A673 (cell line): Measurements from ENCODE around the gene AHRR. TPM values are rescaled to one million over a fixed set of nuclear protein-coding genes. Genes with fewer than 3 reads are reported as not detected.
"Not testable (repeated sequence)": the region's sequence is repeated elsewhere in the genome, so short reads cannot be mapped to it uniquely, and the experiment has no call there.

Source experiments
- BruUV-seq: library from RNA; stranded (reverse); fragments of 400-500 nt; replicated peaks from 2 replicates; lab custom pipeline; 2021; lab: Mats Ljungman, UMichigan
- CTCF ChIA-PET: fragments of 300-600 bp; sonication (Branson Sonifier 250); formaldehyde crosslinking; loops from one replicate; lab custom pipeline; 2022; ENCODE audit warnings: antibody characterized with exemption; lab: Charles Lee
- POLR2A ChIA-PET: fragments of 300-600 bp; sonication (Branson Sonifier 250); formaldehyde crosslinking; loops from one replicate; lab custom pipeline; 2022; ENCODE audit warnings: antibody characterized with exemption; ENCODE audit not compliant: low non-redundant PET; lab: Charles Lee
- DNase-seq: peaks from one replicate; pipeline ENCODE4 v3.0.0-alpha.2; 2015; ENCODE audit warnings: low spot score
- H3K27ac ChIP-seq: fragments of 200-600 bp; sonication (generic); 2 replicates; pipeline ENCODE4 v1.5.1; 2016; ENCODE audit warnings: mixed run types, low read depth, mild to moderate bottlenecking, mixed read lengths, antibody characterized with exemption, low read length; ENCODE audit not compliant: poor library complexity, severe bottlenecking
- H3K27me3 ChIP-seq: fragments of 200-600 bp; sonication (generic); replicated peaks from 2 replicates; pipeline ENCODE4 v1.6.1; 2017; ENCODE audit warnings: mixed run types, low read depth, mild to moderate bottlenecking, mixed read lengths, antibody characterized with exemption, low read length; ENCODE audit not compliant: insufficient read depth, poor library complexity
- H3K36me3 ChIP-seq: fragments of 200-600 bp; sonication (generic); 2 replicates; pipeline ENCODE4 v1.6.1; 2016; ENCODE audit warnings: mixed run types, mild to moderate bottlenecking, mixed read lengths, antibody characterized with exemption, low read length; ENCODE audit not compliant: insufficient read depth, poor library complexity, severe bottlenecking
- H3K4me1 ChIP-seq: fragments of 200-600 bp; sonication (generic); 2 replicates; pipeline ENCODE4 v1.6.1; 2017; ENCODE audit warnings: mixed run types, mild to moderate bottlenecking, mixed read lengths, antibody characterized with exemption, low read length; ENCODE audit not compliant: insufficient read depth, poor library complexity, severe bottlenecking
- H3K4me3 ChIP-seq: fragments of 200-600 bp; sonication (generic); 2 replicates; pipeline ENCODE4 v1.5.1; 2016; ENCODE audit warnings: low read depth, mixed run types, mild to moderate bottlenecking, mixed read lengths, low read length; ENCODE audit not compliant: poor library complexity, severe bottlenecking
- H3K9me3 ChIP-seq: fragments of 200-600 bp; sonication (generic); 2 replicates; pipeline ENCODE4 v1.6.1; 2016; ENCODE audit warnings: mixed run types, low read depth, mild to moderate bottlenecking, mixed read lengths, antibody characterized with exemption, low read length; ENCODE audit not compliant: poor library complexity, severe bottlenecking
- CTCF ChIP-seq: fragments of 300-800, 200-600 bp; sonication (generic); conservative IDR thresholded peaks from 2 replicates; pipeline ENCODE4 v1.5.1; 2017; ENCODE audit warnings: low read depth, mild to moderate bottlenecking, antibody characterized with exemption, low read length, moderate library complexity, mixed read lengths
- EZH2 ChIP-seq: fragments of 200-600 bp; sonication (generic); IDR thresholded peaks from 2 replicates; pipeline ENCODE4 v1.6.1; 2017; ENCODE audit warnings: borderline replicate concordance, low read depth, mild to moderate bottlenecking, mixed read lengths, antibody characterized with exemption, low read length; ENCODE audit not compliant: poor library complexity, severe bottlenecking
- intact Hi-C: fragments of 100-400 bp; cut with micrococcal nuclease; formaldehyde crosslinking; loops from one replicate; pipeline ENCODE4 v1.10.0; 2022; ENCODE audit not compliant: unreplicated experiment
- total RNA-seq: library from RNA; stranded (reverse); gene quantifications from 2 replicates; pipeline ENCODE4 v1.2.3, GENCODE V29; 2021

The AHRR gene
- total RNA-seq, 1 experiment from 2014 or later: 2.2 TPM

GRCh38 chr5:473551-474192 is 152.2 kb downstream of the AHRR start:
- Histone ChIP-seq H3K9me3 (no peaks in the 10 kb centered on the region), H3K4me1 (peaks cover 12% of the 10 kb centered on the region), H3K27ac (peak overlapping the region; percentile 50), H3K4me3 (peak overlapping the region; percentile 95), H3K36me3 (peaks cover 9% of the 10 kb centered on the region), H3K27me3 (peaks cover 47% of the 10 kb centered on the region)
- ChIA-PET CTCF (no interaction called here), POLR2A (no interaction called here)
- intact Hi-C loops: no loop called here
- no TSS peak for BruUV-seq
- TF ChIP-seq CTCF (no peak), EZH2 (peak; percentile 44)
- peak; percentile 33 for DNase-seq

GRCh38 chr5:474232-474839 is 152.8 kb downstream of the AHRR start:
- Histone ChIP-seq H3K27me3 (peaks cover 47% of the 10 kb centered on the region), H3K4me3 (peak overlapping the region; percentile 95), H3K4me1 (peaks cover 12% of the 10 kb centered on the region)
- H3K36me3 ChIP-seq, H3K9me3 ChIP-seq, DNase-seq, BruUV-seq, intact Hi-C loops, POLR2A ChIA-PET, H3K27ac ChIP-seq: not testable (repeated sequence)
- CTCF ChIA-PET: interaction anchor here (0.6 kb wide), 1 partner anchor 383 kb away, joined by 3 read pairs; no protein-coding TSS in a partner anchor

- Histone ChIP-seq H3K36me3 (peaks cover 9% of the 10 kb centered on the region), H3K27me3 (peaks cover 47% of the 10 kb centered on the region), H3K4me3 (peak overlapping the region; percentile 95), H3K27ac (no peak overlapping the region), H3K4me1 (peaks cover 12% of the 10 kb centered on the region), H3K9me3 (no peaks in the 10 kb centered on the region)
- intact Hi-C loops: no loop called here
- no TSS peak for BruUV-seq
- no peak for TF ChIP-seq CTCF
- ChIA-PET POLR2A (no interaction called here), CTCF (interaction anchor here (0.5 to 0.6 kb wide), 2 partner anchors 196 to 384 kb away, joined by 3 to 8 read pairs; no protein-coding TSS in a partner anchor)
- DNase-seq: no peak
Observed at GRCh38 chr5:474840-475661, 153.5 kb downstream of the AHRR start.
